Measurements from ENCODE around the gene DEDD2. TPM values are rescaled to one million over a fixed set of nuclear protein-coding genes. Genes with fewer than 3 reads are reported as not detected.

DEDD2 gene
- total and polyA plus RNA-seq, 2 donors (not counting 3 experiments of a cell fraction or from before 2014, with no cell fraction given) = 19.5 to 34.8 TPM

DNA sequence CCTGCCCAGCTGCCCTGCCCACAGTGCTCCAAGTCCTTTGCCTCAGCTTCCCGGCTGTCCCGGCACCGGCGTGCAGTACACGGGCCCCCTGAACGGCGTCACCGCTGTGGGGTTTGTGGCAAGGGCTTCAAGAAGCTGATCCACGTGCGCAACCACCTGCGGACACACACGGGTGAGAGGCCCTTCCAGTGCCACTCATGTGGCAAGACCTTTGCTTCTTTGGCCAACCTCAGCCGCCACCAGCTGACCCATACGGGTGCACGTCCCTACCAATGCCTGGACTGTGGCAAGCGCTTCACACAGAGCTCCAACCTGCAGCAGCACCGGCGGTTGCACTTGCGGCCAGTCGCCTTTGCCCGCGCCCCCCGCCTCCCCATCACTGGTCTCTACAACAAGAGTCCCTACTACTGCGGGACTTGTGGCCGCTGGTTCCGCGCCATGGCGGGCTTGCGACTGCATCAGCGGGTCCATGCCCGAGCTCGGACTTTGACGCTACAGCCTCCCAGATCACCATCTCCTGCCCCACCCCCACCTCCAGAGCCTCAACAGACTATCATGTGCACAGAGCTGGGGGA is 8.3 kb upstream of the DEDD2 start:
- Histone ChIP-seq H2AFZ (ENCODE audit: low read depth, low read length) (no peak overlapping the region), H3K79me2 (ENCODE audit: control insufficient read depth, insufficient read depth, low read length) (peaks cover 48% of the 10 kb centered on the region), H3K4me3 (replicated peaks in 1 of 3; ENCODE audit: insufficient read depth in 1 of 3, low read depth in 1 of 3, low read length in 3 of 3) (no peak overlapping the region), H4K20me1 (replicated peaks; ENCODE audit: control insufficient read depth, extremely low read depth, insufficient read depth, low read length) (no peaks in the 10 kb centered on the region), H3K9me3 (replicated peaks; ENCODE audit: control insufficient read depth, insufficient read depth, low read length) (no peaks in the 10 kb centered on the region), H3K9me1 (replicated peaks; ENCODE audit: control insufficient read depth, extremely low read depth, insufficient read depth, low read length) (no peaks in the 10 kb centered on the region), H3K27ac (ENCODE audit: insufficient read depth, low read depth, low read length) (no peak overlapping the region), H3K36me3 (ENCODE audit: control insufficient read depth in 2 of 2, extremely low read depth in 1 of 2, insufficient read depth in 2 of 2, low read length in 2 of 2) (peaks cover 18 to 39% of the 10 kb centered on the region in 2 experiments), H3K4me2 (ENCODE audit: insufficient read depth, low read length) (no peak overlapping the region), H3K9ac (replicated peaks; ENCODE audit: extremely low read depth, insufficient read depth, low read length) (no peak overlapping the region), H3K27me3 (ENCODE audit: control insufficient read depth in 2 of 2, insufficient read depth in 2 of 2, low read length in 2 of 2) (no peaks in the 10 kb centered on the region), H3K4me1 (ENCODE audit: control insufficient read depth, extremely low read depth, insufficient read depth, low read length) (peaks cover 4% of the 10 kb centered on the region)
- intact Hi-C loops (cut with micrococcal nuclease) = no loop called here
- FAIRE-seq (no peak), DNase-seq (ENCODE audit: low read depth, low spot score) (no peak)
- POLR2A ChIA-PET = no interaction called here
- dilution Hi-C loops (cut with MboI; ENCODE audit: extremely low pct_ligation_motif_present, low sequenced_read_pairs) = no loop called here
- BruUV-seq (replicated peaks) = no TSS peak
- CTCF ChIA-PET = interaction anchor here (1.4 kb wide), 1 partner anchor 17 kb away, joined by 3 read pairs; no protein-coding TSS in a partner anchor
- TF ChIP-seq GATA2 (IDR thresholded peaks at IDR 0.05; ENCODE audit: insufficient read depth, insufficient read length, low read depth, low read length) (no peak), POLR2AphosphoS5 (IDR thresholded peaks at IDR 0.05; ENCODE audit: insufficient read depth, low read depth, low read length) (no peak), EZH2 (IDR thresholded peaks at IDR 0.05; ENCODE audit: borderline replicate concordance, low read depth, low read length, severe bottlenecking) (no peak), JUN (IDR thresholded peaks at IDR 0.05; ENCODE audit: borderline replicate concordance, insufficient read depth, insufficient read length, low read depth) (no peak), FOS (IDR thresholded peaks at IDR 0.05; ENCODE audit: borderline replicate concordance, insufficient read depth, low read length) (no peak), POLR2A (IDR thresholded peaks at IDR 0.05; ENCODE audit: low read depth, low read length) (no peak)
- TF ChIP-seq, protein P1, sequence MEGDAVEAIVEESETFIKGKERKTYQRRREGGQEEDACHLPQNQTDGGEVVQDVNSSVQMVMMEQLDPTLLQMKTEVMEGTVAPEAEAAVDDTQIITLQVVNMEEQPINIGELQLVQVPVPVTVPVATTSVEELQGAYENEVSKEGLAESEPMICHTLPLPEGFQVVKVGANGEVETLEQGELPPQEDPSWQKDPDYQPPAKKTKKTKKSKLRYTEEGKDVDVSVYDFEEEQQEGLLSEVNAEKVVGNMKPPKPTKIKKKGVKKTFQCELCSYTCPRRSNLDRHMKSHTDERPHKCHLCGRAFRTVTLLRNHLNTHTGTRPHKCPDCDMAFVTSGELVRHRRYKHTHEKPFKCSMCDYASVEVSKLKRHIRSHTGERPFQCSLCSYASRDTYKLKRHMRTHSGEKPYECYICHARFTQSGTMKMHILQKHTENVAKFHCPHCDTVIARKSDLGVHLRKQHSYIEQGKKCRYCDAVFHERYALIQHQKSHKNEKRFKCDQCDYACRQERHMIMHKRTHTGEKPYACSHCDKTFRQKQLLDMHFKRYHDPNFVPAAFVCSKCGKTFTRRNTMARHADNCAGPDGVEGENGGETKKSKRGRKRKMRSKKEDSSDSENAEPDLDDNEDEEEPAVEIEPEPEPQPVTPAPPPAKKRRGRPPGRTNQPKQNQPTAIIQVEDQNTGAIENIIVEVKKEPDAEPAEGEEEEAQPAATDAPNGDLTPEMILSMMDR (IDR thresholded peaks at IDR 0.05; ENCODE audit: extremely low read depth in 1 of 2, insufficient read depth in 1 of 2, low read depth in 1 of 2, low read length in 2 of 2) = no peak

All from endothelial cell of umbilical vein (primary cell).